Right kidney (tissue), 1 donor: ENCODE results near the gene ITPR2.
"Not testable (repeated sequence)": the region's sequence is repeated elsewhere in the genome, so short reads cannot be mapped to it uniquely, and the experiment has no call there.

Source experiments
- DNase-seq: peaks from one replicate; pipeline ENCODE4 v3.0.0-alpha.2; 2016

The ITPR2 gene

GRCh38 chr12:26658991-26659390, 174.0 kb downstream of the ITPR2 start:
- no peak for DNase-seq

GRCh38 chr12:26654623-26655022, 178.4 kb downstream of the ITPR2 start:
- no peak for DNase-seq

- DNase-seq = peak; percentile 26
Observed at GRCh38 chr12:26651566-26652188, 181.3 kb downstream of the ITPR2 start.

DNA sequence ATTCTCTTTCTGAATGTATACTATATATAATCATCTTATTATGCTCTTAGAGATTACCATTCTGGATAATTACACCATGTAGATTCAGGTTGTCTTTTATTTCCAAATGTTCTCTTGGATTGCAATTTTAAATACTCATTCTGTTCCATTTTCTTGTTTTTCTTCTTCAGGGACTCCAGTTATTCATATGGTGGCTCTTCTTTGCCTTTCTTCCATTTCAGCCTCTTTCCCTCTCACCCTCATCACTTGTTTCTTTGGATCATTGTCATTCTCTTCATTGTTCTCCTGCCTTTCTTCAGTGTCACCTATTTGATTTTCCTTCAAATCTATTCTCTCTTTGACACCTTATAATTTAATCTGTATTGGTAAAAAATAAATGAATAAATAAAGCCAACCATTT, 182.0 kb downstream of the ITPR2 start:
- no peak for DNase-seq

- DNase-seq = no peak
Observed at GRCh38 chr12:26648999-26649398, 184.0 kb downstream of the ITPR2 start.

- DNase-seq = no peak
Observed at GRCh38 chr12:26648584-26648983, 184.4 kb downstream of the ITPR2 start.

DNA sequence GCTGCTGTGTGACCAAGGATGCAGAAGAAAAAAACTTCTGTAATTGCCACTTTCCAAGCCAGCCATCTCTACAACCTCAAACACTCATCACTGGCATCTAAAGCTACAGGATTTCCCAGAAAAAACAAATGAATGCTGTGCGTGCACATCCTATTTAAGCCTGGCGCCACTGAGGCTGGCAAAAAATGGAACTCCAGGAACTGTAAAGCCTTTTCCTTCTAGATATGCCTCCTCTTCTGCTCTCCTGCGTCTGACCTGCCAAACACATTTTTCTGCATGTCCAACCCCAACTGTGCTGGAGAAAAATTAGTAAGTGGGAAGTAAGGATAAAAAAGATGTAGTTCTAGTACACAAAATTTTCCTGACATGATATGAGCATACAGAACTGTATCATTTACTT, 184.9 kb downstream of the ITPR2 start:
- DNase-seq = no peak

DNA sequence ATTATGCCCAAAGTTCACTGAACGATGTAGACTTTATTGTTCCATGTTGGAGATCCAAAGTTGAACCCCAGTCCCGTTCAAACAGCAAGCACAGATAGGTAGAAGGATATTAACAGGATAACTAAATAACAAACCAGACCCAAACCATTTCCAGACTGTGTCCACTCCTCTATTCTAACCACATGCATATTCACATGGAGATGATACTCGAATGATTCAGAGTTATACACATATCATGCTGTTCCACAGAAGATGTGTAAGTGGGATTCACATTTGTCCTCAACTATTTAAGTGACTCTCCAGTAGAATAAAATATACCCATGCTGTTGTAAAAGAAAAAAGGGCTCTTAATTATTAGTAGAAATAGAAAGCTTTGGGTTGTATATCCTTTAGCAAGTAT, 185.9 kb downstream of the ITPR2 start:
- no peak for DNase-seq

DNA sequence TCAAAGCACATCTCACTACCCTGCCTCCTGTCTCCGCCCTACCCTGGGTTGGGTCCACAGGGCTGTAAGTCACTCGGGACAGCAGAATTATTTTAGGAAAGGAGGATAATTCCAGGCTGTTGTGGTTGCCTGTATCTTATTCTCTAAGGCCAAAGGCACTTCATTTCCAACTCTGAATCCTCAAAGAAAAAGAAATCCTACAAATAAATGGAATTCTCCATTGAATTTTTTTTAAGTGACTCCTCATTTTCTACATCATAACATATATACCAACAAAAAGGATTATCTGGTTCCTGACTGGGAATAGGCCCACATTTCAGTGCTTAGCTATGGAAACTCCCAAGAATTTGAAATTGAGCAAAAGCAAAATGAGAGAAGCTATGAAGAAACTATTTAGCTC, 186.4 kb downstream of the ITPR2 start:
- no peak for DNase-seq

GRCh38 chr12:26644376-26644775, 188.6 kb downstream of the ITPR2 start:
- DNase-seq = not testable (repeated sequence)

- no peak for DNase-seq
Observed at GRCh38 chr12:26643532-26644315, 189.3 kb downstream of the ITPR2 start.

GRCh38 chr12:26642361-26642760, 190.6 kb downstream of the ITPR2 start:
- no peak for DNase-seq

- no peak for DNase-seq
Observed at GRCh38 chr12:26636710-26637328, 196.2 kb downstream of the ITPR2 start.

DNA sequence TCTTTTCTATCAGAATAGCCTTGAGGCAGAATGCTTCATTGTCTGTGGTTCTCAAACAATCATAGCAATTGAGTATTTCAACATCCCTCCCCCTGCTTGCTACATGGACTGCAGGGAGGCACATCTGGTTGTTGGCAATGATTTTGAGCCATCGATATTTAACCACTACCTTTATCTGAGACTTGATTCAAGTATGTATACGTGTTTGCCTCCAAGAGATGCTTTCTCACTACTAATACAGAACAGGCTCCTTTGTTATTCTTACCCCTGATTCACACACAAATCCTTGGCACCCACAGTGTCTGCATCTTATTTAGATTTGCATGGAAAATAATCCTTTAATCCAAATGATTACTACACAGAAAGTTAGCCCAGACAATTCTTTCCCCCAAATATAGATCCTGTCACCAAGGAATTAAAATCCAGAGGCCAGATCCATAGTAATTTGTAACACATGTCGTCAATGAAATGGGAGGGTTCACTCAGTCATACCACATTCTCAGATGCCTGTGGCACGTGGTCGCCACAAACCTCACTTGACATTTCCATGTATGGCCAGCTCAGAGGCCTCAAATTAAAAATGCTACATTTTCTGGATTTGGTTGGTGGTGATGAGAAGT, 199.3 kb downstream of the ITPR2 start:
- DNase-seq = no peak

DNA sequence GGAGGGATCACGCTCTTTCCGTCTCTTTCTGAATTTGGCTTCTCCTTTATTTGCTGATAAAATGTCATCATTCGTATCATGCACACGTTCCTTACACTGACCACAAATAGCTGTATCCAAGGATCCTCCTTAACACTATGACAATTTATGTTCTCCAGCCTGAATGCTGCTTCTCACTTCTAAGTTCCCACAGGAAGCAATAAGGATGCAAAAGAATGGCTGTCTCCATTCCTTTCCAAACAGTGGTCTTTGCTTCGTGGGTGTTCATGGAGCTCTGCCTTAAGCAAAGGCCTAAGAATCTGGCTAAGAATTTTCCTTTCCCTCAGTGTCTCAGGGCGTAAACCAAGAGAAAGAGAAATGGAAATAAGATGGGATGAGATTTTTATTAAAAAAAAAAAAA, 200.2 kb downstream of the ITPR2 start:
- no peak for DNase-seq

- DNase-seq = no peak
Observed at GRCh38 chr12:26631846-26632245, 201.1 kb downstream of the ITPR2 start.

GRCh38 chr12:26630546-26631027, 202.4 kb downstream of the ITPR2 start:
- peak; percentile 23 for DNase-seq

GRCh38 chr12:26629864-26630263, 203.1 kb downstream of the ITPR2 start:
- no peak for DNase-seq

DNA sequence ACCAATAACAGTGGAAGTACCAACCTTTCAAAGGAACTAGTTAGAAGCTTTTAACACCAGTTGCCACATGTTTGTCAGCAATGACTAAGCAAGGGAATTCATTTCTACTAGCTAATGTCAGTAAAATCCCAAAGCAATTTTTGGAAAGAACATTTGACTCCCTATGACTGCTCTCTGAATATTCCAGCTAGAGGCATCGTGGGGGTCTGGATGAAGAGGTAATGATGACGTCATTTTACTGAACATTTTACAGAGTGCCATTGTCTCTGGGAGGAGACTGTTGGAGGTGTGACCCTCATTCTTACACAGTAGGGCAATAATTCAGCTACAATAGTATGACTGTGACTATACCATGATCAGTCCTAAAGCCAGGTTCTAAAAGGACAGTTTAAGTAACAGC, 204.8 kb downstream of the ITPR2 start:
- no peak for DNase-seq

DNA sequence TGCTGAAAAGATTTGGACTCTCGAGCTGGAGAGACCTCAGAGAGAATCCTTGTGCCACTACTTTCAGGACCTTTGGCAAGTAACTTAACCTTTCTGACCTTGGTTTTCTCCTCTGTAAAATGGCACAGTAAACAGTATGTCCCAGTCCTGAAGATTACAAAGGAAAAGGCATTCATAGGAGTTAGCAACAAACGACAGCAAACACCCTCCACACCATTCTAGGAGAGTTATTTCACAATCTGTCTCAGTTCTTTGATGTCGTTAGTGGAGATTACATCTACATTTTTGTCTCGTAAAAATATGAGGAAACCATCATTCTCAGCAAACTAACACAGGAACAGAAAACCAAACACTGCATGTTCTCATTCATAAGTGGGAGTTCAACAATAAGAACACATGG, 205.7 kb downstream of the ITPR2 start:
- no peak for DNase-seq

- DNase-seq = no peak
Observed at GRCh38 chr12:26623136-26623535, 209.9 kb downstream of the ITPR2 start.

GRCh38 chr12:26622601-26623000, 210.4 kb downstream of the ITPR2 start:
- DNase-seq = no peak

GRCh38 chr12:26621932-26622331, 211.1 kb downstream of the ITPR2 start:
- DNase-seq = no peak
